ENCODE data around the gene ACAA2.

Gene ACAA2

DNA sequence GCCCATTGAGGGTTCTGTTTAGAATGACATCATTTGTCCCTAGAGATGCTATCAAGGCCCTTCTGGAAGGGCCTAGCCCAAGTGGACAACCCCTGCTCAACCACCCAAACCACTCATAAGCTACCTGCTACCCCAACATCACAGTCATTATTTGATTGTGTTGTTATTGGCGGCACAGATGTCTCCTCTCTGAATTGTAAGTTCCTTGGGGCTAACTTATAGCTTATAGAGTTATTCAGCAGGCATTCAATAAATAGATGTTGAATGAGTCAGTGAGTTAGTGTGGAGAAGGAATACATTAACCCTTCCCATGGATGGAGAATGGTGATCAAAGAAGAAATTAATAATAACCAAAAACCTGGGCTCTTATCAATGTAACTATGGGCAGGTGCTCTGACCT, 80.0 kb downstream of the ACAA2 start:
- no peak overlapping the region for H3K4me3 ChIP-seq (replicated peaks; ENCODE audit: low read depth, low read length)
- TF ChIP-seq, protein P1, sequence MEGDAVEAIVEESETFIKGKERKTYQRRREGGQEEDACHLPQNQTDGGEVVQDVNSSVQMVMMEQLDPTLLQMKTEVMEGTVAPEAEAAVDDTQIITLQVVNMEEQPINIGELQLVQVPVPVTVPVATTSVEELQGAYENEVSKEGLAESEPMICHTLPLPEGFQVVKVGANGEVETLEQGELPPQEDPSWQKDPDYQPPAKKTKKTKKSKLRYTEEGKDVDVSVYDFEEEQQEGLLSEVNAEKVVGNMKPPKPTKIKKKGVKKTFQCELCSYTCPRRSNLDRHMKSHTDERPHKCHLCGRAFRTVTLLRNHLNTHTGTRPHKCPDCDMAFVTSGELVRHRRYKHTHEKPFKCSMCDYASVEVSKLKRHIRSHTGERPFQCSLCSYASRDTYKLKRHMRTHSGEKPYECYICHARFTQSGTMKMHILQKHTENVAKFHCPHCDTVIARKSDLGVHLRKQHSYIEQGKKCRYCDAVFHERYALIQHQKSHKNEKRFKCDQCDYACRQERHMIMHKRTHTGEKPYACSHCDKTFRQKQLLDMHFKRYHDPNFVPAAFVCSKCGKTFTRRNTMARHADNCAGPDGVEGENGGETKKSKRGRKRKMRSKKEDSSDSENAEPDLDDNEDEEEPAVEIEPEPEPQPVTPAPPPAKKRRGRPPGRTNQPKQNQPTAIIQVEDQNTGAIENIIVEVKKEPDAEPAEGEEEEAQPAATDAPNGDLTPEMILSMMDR (IDR thresholded peaks at IDR 0.05; ENCODE audit: low read depth, low read length, missing control alignments): no peak
- DNase-seq (ENCODE audit: extremely low read depth, low read depth): no peak

Data from HFF-Myc (cell line).